ENCODE results near the gene SLC6A6. TPM values are rescaled to one million over a fixed set of nuclear protein-coding genes. Genes with fewer than 3 reads are reported as not detected.

The SLC6A6 gene
- total RNA-seq, 1 experiment from 2014 or later: 211 TPM

DNA sequence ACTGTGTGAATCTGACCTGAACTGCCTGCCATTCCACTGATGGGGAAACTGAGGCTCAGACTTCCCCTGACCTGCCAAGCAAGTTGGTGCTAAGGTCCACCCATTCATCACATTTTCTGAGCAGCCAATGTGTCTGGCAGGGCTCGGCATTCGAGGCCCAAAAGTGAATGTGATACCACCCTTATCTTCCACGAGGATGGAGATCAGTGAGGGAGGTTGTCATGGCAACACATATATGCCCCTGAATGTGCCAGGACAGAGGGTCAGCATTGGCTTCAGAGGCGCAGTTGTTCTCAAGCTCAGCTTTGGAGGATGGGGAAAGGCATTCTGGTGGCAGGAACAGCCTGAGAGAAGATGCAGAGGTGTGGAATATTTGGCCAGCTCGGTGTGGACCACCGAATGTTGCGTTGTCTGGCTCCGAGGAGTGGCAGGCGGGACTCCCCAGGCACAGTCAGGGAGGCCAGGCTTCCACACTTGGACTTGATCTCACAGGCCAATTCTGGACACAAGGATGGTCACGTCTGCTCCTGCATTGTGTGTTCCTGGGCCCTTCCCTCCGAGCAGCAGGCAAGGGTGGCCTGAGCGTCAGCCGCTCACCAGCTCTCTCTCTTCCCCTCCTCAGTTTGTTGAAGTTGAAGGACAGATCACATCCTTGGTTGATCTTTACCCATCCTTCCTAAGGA, 74.3 kb downstream of the SLC6A6 start:
- Mint-ChIP-seq H3K27ac (no peak overlapping the region), H3K27me3 (ENCODE audit: low read depth) (no peaks in the 10 kb centered on the region), H3K4me3 (no peak overlapping the region), H3K9me3 (no peaks in the 10 kb centered on the region), H3K4me1 (peaks cover 8% of the 10 kb centered on the region), H3K36me3 (peaks cover 90% of the 10 kb centered on the region)
- DNase-seq (ENCODE audit: low spot score) (no peak), ATAC-seq (no peak)
- CTCF ChIA-PET: interaction anchor here (1.7 kb wide), 1 partner anchor 9 kb away, joined by 8 read pairs; no protein-coding TSS in a partner anchor
- POLR2A ChIA-PET: no interaction called here
- TF ChIP-seq JAZF1 (CRISPR knock-in tag; IDR thresholded peaks at IDR 0.05): no peak
- no peak for TF ChIP-seq TEAD1 (CRISPR knock-in tag; IDR thresholded peaks at IDR 0.05)
- TF ChIP-seq, protein P1, sequence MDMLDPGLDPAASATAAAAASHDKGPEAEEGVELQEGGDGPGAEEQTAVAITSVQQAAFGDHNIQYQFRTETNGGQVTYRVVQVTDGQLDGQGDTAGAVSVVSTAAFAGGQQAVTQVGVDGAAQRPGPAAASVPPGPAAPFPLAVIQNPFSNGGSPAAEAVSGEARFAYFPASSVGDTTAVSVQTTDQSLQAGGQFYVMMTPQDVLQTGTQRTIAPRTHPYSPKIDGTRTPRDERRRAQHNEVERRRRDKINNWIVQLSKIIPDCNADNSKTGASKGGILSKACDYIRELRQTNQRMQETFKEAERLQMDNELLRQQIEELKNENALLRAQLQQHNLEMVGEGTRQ (CRISPR knock-in tag; IDR thresholded peaks at IDR 0.05): no peak
- TF ChIP-seq IRF2 (CRISPR knock-in tag; IDR thresholded peaks at IDR 0.05; ENCODE audit: borderline replicate concordance, low read depth): no peak
- no peak for TF ChIP-seq ZBTB43 (CRISPR knock-in tag; IDR thresholded peaks at IDR 0.05)
- TF ChIP-seq NFATC4 (CRISPR knock-in tag; IDR thresholded peaks at IDR 0.05): no peak
- no peak for TF ChIP-seq CTCF (IDR thresholded peaks at IDR 0.05)
- no peak for TF ChIP-seq KAT7 (CRISPR knock-in tag; IDR thresholded peaks at IDR 0.05; ENCODE audit: borderline replicate concordance)
- TF ChIP-seq CDX4 (CRISPR knock-in tag; IDR thresholded peaks at IDR 0.05; ENCODE audit: borderline replicate concordance): no peak
- TF ChIP-seq FOXK1 (CRISPR knock-in tag; IDR thresholded peaks at IDR 0.05): no peak
- no peak for TF ChIP-seq SMAD4 (CRISPR knock-in tag; IDR thresholded peaks at IDR 0.05)
- TF ChIP-seq FOXJ3 (CRISPR knock-in tag; IDR thresholded peaks at IDR 0.05; ENCODE audit: borderline replicate concordance): no peak
- no peak for TF ChIP-seq GRHL2 (CRISPR knock-in tag; IDR thresholded peaks at IDR 0.05; ENCODE audit: insufficient replicate concordance, severe bottlenecking)

GRCh38 chr3:14477311-14477935, 75.0 kb downstream of the SLC6A6 start:
- Mint-ChIP-seq H3K27me3 (ENCODE audit: low read depth) (no peaks in the 10 kb centered on the region), H3K4me1 (peaks cover 11% of the 10 kb centered on the region), H3K4me3 (no peak overlapping the region), H3K9me3 (no peaks in the 10 kb centered on the region), H3K27ac (no peak overlapping the region), H3K36me3 (peaks cover 89% of the 10 kb centered on the region)
- ChIA-PET CTCF (interaction anchor here (1.0 to 1.7 kb wide), 2 partner anchors 10 to 274 kb away, joined by 3 to 8 read pairs; no protein-coding TSS in a partner anchor), POLR2A (no interaction called here)
- ATAC-seq: no peak
- DNase-seq (ENCODE audit: low spot score): no peak
- TF ChIP-seq RORB (CRISPR knock-in tag; IDR thresholded peaks at IDR 0.05) (no peak), ETV6 (CRISPR knock-in tag; IDR thresholded peaks at IDR 0.05) (no peak), USF1 (CRISPR knock-in tag; IDR thresholded peaks at IDR 0.05) (no peak), ATF1 (CRISPR knock-in tag; IDR thresholded peaks at IDR 0.05) (no peak), IRF1 (CRISPR knock-in tag; IDR thresholded peaks at IDR 0.05) (no peak), RELA (CRISPR knock-in tag; IDR thresholded peaks at IDR 0.05; ENCODE audit: borderline replicate concordance) (no peak), ZNF423 (CRISPR knock-in tag; IDR thresholded peaks at IDR 0.05) (no peak)
- TF ChIP-seq, protein P2, sequence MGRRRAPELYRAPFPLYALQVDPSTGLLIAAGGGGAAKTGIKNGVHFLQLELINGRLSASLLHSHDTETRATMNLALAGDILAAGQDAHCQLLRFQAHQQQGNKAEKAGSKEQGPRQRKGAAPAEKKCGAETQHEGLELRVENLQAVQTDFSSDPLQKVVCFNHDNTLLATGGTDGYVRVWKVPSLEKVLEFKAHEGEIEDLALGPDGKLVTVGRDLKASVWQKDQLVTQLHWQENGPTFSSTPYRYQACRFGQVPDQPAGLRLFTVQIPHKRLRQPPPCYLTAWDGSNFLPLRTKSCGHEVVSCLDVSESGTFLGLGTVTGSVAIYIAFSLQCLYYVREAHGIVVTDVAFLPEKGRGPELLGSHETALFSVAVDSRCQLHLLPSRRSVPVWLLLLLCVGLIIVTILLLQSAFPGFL (CRISPR knock-in tag; IDR thresholded peaks at IDR 0.05; ENCODE audit: borderline replicate concordance): no peak
- TF ChIP-seq, protein P3, sequence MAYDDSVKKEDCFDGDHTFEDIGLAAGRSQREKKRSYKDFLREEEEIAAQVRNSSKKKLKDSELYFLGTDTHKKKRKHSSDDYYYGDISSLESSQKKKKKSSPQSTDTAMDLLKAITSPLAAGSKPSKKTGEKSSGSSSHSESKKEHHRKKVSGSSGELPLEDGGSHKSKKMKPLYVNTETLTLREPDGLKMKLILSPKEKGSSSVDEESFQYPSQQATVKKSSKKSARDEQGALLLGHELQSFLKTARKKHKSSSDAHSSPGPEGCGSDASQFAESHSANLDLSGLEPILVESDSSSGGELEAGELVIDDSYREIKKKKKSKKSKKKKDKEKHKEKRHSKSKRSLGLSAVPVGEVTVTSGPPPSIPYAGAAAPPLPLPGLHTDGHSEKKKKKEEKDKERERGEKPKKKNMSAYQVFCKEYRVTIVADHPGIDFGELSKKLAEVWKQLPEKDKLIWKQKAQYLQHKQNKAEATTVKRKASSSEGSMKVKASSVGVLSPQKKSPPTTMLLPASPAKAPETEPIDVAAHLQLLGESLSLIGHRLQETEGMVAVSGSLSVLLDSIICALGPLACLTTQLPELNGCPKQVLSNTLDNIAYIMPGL (CRISPR knock-in tag; IDR thresholded peaks at IDR 0.05): no peak
